AG08396 (cell line): ENCODE measurements around the gene BRI3BP.
A peak's percentile ranks its signal among the peaks of the same experiment; 100 is the strongest.
"Not testable (repeated sequence)": the region's sequence is repeated elsewhere in the genome, so short reads cannot be mapped to it uniquely, and the experiment has no call there.

Experiments
- DNase-seq: peaks from one replicate; pipeline ENCODE4 v3.0.0; 2012; ENCODE audit warnings: low spot score, mixed read lengths

Gene BRI3BP

DNA sequence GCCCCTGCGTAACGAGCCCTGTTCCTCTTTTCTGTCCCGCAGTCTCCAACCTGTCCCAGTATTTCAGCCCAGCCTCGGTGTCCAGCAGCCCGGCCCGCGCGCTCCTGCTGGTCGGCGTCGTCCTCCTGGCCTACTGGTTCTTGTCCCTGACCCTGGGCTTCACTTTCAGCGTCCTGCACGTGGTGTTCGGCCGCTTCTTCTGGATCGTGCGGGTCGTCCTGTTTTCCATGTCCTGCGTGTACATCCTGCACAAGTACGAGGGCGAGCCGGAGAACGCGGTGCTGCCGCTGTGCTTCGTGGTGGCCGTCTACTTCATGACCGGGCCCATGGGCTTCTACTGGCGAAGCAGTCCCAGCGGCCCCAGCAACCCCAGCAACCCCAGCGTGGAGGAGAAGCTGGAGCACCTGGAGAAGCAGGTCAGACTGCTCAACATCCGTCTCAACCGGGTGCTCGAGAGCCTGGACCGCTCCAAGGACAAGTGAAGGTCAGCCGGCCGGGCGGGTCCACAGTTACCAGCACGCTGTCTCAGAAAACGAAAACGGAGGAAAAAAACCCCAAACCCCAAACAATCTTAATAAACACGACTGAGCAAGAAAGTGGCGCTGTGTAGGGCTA, 31.6 kb downstream of the BRI3BP start:
- DNase-seq = no peak

DNA sequence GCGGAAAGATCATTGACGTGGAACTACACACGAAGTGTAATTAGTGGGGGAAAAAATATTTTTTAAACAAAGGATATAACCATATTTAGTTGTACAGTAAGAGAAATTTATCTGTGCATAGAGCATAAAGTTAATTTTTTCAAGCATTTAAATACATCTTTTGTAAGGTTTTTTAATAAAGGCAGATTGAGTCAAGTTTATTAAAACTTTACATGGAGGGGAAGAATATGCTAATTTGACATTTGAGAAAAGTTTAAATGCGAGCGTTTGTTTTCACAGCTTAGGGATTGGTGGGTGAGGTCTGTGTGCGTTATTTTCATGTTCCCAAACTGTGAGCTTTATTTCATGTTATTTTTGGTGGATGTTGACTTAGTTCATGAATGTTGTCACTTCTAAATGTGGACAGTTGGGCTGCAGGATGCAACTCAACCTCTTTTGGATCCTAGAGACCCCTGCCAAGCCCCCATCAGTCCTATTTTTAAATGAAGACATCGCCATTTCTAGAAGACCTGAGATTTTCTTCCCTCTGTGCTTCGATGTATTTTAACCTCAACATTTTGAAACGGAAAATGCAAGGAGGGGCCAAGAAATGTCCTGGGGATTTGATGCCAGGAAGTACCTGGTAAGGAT, 32.3 kb downstream of the BRI3BP start:
- DNase-seq = no peak

DNA sequence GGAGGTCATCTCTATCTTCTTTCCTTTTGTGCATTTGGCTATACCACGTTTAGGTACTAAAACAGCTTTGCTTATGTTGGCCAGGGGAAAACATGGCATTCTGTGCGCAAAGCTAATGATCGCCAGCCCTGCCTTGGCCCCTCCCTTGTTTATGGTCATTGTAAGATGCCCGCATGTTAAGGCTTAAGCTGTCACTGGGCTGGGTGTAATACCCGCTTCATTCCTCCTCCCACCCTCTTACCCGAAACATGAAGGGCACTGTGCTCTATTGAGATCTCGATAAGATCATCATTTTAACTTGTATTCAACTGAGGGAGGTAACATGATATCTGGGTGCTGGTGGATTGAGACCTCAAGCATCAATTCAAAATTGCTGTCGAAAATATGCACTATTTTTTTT, 34.7 kb downstream of the BRI3BP start:
- no peak for DNase-seq

DNA sequence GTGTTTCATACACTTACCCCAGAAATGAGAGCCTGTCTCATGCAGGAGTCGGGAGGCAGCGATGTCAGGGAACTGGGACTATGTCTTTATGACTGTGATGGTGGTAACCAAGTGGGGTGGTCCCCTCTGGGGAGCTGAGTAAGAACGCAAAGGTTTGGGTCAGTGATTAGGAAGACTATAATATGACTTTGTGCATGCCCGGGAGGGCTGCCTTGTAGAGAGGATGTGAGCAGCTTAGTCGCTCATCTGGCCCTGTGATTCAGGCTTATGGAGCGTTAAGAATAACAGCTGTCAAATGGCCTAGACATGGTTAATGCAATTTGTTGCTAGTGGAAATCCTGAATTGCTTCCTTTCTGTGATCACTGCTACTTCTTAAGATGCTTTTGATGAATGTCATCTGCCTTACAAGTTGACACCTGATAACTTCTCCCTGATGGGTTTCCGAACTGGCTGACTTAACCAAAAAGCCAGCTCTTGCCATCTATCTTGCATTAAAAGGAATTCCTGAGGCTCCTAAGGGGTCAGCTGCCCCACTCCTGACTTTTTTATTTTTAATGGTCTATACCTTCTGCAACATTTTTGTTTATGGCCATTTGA, 36.4 kb downstream of the BRI3BP start:
- no peak for DNase-seq

DNA sequence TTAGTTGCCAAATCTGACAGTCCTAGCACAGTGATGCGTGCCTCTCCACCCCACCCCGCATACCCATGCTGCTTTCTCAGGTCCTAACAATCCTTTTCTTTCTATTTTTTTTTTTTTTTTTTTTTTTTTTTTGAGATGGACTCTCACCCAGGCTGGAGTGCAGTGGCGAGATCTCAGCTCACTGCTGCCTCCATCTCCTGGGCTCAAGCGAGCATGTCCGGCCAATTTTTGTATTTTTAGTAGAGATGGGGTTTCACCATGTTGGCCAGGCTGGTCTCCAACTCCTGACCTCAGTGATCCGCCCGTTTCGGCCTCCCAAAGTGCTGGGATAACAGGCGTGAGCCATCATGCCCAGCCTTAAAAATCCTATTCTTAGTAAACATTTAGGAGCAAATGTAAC, 38.0 kb downstream of the BRI3BP start:
- not testable (repeated sequence) for DNase-seq

DNA sequence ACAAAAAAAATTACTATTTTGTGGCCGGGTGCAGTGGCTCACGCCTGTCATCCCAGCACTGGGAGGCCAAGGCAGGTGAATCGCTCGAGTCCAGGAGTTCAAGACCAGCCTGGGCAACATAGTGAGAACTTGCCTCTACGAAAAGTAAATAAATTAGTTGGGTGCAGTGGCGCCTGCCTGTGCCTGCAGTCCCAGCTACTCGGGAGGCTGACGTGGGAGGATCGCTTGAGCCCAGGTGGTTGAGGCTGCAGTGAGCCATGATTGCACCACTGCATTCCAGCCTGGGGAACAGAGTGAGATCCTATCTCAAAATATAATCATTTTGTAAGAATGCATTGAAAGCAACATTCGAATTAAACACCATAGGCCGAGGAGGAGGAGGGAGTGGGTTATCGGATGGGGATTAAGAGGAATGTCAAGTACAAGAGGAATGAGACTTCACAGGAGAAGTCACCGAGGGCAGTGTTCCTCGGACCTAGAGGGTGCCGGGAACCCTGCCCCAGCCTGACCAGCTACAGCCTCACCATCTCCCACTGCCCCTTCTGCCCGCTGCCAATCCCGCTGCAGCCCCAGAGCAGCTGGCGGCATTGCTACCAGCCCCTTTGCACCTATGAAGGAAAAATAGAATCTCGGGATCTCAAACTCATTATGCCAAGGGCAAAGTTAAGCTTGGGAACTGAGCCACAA, 39.2 kb downstream of the BRI3BP start:
- DNase-seq = no peak

DNA sequence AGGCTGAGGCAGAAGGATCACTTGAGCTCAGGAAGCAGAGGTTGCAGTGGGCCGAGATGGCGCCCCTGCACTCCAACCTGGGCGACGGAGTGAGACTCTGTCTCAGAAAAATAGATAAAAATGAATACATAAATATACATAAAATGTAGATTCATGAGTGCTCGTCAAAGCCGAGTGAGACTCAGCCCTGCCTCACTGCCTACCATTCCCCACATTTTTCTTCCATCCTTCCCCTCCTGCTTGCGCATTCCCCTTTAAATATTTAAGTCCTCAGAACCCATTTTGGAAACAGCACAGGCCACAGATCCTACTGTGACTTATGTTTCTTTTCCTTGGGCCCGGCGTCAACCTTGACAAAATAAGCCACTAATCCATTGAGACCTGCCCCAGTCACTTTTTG, 39.8 kb downstream of the BRI3BP start:
- no peak for DNase-seq

DNA sequence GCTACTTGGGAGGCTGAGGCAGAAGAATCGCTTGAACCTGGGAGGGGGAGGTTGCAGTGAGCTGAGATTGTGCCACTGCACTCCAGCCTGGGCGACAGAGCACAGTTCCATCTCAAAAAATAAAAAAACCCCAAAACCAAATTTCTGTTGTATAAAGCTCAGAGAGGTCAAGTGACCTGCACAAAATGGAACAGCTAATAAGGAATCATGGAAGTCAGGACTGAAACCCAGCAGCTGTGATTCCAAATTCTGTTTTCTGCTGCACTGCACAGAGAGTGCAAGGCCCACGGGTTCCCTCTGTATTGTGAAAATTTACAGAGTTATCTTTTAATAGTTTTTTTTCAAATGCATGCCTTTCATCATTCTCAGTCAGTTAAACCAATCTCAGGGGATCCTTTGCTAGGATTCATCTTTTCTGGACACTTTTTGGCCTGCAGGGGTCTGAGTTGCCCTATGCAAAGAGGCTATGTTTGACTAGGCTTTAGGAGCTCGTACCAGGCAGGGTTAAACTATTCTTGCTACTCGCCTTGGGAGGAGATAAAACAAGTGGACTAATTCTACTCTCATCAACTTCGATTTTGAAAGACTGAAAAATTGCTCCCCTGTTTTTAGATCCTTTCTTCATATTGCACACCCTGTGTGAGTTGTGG, 45.7 kb downstream of the BRI3BP start:
- DNase-seq = no peak

DNA sequence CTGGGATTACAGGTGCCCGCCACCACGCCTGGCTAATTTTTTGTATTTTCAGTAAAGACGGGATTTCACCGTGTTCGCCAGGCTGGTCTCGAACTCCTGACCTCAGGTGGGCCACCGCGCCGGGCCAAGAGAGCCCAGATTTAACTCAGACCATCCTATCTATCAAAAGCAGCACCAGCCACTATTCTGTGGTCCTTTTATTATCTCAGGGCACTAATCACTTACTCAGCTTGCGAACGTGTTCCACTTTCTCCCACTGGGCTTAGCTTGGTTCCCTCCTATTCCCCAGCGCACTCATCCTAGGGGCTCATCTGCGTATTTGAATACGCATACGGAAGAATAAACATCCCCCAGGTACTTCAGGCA, 55.6 kb downstream of the BRI3BP start:
- DNase-seq = no peak

DNA sequence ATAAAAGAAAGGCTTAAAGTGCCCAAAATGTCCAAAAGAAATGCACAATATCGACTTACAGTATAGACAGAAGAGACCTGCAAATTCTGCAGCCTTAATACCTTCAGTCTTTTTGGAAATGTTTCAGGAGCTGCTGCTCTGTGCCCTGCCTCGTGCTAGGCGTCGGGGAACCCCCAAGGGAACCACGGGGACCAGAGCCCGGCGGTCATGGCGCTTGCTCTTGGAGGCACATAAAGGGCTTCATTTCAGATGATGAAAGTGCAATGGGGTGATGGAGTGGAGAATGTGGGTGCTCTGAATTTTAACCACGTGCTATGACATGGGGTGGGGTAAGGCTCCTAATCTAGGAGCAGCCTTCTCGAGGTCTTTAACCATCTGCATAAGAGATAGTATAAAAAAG, 57.0 kb downstream of the BRI3BP start:
- no peak for DNase-seq

DNA sequence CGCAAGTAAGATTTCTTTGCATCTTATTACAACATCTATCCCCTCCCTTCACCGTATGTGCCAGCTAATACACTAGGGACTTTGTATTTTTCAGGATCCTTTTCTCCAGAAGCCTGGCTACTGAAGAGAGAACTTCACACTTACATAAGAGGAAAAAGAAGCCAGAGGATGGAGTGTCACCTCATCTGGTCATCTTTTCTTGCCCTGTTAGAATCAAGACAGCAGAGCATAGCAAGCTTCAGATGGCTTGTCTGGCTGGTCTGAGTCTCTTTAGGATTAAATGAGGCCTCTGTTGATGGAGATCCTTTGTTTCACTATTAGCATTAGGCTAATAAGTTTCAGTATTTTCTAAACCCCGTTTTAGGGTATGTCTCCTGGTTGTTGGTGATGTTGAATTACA, 57.4 kb downstream of the BRI3BP start:
- DNase-seq = no peak

DNA sequence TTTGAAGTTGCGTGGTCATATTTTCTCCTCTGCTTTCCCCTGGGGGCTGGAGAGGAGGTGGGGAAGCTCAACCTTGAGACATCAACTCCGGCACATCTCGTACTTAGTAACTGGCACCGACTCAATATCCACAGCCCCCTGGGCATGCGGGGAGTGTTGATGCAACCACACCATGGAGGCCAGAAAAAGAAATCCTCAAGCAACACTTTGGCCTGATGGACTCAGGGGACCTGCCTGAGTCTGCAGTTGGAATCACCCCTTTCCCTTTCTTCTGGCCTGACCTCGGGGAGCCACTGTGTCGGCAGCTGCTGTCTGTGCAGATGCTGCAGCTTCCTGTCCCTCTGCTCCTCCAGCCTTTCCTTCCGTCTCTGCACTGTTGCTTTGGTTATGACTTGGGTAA, 60.4 kb downstream of the BRI3BP start:
- no peak for DNase-seq

DNA sequence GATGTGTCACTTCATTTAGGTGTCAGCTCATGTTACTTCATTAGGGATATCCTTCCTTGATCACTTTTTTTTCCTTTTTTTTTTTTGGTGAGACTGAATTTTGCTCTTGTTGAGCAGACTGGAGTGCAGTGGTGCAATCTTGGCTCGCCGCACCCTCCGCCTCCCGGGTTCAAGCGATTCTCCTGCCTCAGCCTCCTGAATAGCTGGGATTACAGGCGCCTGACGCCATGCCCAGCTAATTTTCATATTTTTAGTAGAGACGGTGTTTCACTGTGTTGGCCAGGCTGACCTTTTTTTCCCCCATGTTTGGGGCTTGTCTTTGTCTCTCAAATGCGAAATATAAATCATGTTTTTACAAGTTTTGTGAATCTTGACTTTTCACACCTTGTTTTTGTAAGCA, 62.1 kb downstream of the BRI3BP start:
- no peak for DNase-seq

DNA sequence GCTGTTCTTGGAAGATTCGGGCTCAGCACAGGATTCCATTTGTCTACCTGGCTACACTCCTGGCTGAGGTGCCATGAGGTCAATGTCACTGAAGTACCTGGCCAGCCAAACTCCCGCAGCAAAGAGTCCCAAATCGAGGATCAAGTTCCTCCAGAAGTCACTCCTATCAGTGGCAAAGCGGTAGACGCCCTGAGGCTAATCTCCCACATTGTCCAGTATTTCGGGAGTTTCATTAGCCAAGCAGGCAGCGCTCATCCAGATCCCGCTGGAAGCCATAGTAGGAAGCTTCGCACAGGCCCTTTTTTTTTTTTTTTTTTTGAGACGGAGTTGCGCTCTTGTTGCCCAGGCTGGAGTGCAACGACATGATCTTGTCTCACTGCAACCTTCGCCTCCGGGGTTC, 62.9 kb downstream of the BRI3BP start:
- DNase-seq = no peak

DNA sequence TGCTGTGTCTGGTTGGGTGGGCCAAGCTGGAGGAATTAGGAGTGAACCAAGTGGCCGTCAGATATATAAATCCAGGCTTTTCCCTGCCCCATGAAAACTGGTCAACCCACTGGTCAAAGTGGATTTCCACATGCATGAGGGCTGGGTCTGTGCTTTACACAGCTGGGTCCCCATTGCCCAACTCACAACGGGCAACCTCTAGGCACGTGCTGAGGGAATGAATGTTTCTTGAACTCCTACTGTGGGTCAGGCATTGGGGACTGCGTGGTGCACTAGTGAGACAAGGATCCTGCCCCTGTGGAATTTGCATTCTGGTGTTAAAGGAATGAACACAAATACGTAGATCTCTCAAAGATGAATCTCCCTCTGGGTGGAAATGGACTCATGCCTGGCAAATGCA, 64.3 kb downstream of the BRI3BP start:
- DNase-seq = peak; percentile 25

DNA sequence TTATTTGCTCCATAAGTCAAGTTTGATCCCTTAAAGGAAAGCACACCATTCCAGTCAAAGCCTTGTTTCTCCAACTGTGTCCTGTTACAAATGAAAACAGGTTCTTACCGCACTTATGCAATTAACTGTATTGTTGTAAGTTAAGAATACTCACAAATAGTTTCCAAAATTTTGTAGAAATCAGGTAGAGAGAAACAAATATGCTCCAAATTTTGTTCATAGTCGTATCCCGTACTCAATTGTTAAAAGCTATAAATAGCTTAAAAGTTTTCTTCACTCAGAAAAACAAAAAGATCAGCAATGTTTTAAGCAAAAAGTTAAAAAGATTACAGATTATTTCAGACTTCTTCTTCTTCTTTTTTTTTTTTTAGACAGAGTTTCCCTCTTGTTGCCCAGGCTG, 67.8 kb downstream of the BRI3BP start:
- DNase-seq = no peak

DNA sequence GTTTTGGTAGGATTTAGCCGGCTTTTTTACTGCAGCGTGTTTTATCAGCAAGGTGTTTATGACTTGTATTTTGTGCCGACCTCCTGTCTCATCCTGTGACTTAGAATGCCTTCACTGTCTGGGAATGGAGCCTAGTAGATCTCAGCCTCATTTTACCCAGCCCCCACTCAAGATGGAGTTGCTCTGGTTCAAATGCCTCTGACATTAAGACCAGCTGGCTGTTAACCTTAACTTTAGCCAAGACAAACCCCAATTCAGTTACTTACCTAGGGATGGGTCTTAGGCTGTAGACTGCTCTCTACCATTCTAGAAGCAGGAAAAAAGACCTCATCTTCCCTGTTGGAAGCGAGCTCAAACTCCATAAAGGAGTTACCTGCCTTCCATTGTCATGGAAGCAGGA, 70.1 kb downstream of the BRI3BP start:
- not testable (repeated sequence) for DNase-seq

DNA sequence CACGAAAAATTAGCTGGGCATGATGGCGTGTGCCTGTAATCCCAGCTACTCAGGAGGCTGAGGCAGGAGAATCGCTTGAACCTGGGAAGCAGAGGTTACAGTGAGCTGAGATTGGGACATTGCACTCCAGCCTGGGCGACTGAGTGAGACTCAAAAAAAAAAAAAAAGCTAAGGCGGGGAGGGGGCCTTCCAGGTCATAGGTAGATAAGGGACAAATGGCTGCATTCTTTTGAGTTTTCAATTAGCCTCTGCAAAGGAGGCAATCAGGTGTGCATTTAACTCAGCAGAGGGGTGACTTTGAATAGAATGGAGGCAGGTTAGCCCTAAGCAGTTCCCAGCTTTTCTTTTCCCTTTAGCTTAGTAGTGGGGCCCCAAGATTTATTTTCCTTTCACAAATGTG, 71.0 kb downstream of the BRI3BP start:
- no peak for DNase-seq

DNA sequence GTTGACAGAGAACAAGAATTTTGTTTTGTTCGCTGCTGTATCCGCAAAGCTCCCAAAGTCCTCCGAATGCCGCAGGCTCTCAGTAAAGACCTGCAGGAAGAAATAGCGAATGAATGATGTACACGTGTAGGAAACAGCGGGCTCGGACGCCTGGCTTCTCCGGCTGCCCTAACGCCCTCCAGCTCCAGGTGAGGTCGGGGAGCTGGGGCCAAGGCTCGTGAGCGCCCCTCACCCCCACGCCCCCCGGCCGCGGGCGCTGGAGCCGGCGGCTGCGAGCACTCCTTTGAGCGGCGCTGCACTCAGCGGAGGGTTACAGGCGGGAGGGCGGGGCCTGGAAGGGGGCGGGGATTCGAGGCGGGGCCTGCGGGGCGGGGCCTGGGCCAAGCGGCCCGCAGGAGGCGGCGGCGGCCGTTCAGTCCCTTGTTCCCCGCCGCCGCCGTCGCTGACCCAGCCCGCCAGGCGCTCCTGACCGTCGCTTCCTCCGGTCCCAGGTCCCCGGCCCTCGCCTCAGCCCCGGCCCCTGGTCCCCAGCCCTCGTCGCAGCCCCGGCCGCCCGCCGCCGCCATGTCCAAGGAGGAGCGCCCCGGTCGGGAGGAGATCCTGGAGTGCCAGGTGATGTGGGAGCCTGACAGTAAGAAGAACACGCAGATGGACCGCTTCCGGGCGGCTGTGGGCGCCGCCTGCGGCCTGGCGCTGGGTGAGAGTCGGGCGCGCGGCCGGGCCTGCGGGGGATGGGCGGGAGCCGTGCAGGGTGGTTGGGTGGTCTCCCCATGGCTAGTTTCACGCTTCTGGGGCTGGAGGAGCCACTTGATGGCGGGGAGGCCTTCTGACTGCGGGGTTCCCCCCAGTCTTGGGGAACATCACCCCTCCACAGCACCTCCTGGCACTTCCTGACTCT, 71.8 kb downstream of the BRI3BP start, which contains the start of gene AACS:
AACS (plus strand) TSS at position 415 of the 898 bp plus-strand sequence; CDS start at position 565, 150 bp downstream.
- DNase-seq = peak; percentile 97

DNA sequence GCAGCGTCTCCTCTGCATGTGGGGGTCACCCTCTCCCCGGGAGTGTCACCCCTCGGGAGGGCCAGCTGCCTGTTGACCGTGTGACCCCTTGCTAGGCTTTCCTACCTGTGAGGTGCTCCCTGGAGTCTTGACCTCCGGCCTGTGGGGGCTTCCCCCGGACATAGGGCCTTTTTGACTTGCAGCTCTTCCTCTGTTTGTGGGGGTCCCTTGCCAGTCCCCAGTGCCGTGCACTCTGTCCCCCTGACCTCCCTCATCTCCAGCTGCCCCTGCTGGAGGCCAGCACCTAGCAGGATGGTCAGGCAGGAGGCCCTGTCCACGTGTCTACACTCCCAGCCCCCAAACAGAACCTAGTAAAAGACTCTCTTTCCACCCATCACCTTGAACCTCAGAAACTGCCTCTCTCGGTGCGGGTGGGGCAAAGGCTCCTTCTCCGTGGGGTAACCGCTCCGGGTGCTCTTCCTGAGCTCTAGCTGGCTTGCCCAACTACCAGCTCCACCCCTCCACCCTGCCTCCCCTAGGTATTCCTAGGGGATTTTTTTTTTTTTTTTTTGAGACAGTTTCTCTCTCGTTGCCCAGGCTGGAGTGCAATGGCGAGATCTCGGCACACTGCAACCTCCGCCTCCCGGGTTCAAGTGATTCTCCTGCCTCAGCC, 72.6 kb downstream of the BRI3BP start:
- no peak for DNase-seq

DNA sequence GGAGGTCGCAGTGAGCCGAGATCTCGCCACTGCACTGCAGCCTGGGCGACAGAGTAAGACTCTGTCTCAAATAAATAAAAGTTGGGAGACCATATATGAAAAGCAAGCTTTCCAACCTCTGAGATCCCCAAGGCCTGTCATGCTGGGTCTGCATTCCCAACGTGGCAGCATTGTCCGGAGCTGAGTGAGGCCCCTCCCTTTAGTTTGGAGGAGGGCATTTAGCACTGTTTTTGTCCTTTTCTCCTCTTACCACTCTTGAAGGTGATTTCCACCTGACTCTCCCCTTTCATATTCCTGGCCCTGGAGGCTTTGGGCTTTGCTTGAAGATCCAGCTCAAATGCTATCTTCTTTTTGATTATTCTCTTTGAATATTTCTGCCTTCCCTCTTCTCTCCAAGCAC, 74.9 kb downstream of the BRI3BP start:
- no peak for DNase-seq
